OCI-LY7 (cell line): ENCODE data around the gene OVCH2. TPM values are rescaled to one million over a fixed set of nuclear protein-coding genes. Genes with fewer than 3 reads are reported as not detected.

Experiments
- BruUV-seq: library from RNA; stranded (reverse); fragments of 400-500 nt; replicated peaks from 2 replicates; lab custom pipeline; 2021; lab: Mats Ljungman, UMichigan
- CTCF ChIA-PET: fragments of 300-600 bp; sonication (Branson Sonifier 250); formaldehyde crosslinking; loops from one replicate; lab custom pipeline; 2022; ENCODE audit warnings: antibody characterized with exemption; ENCODE audit not compliant: unreplicated experiment; lab: Charles Lee
- POLR2A ChIA-PET: fragments of 300-600 bp; sonication (Branson Sonifier 250); formaldehyde crosslinking; loops from one replicate; lab custom pipeline; 2022; ENCODE audit warnings: antibody characterized with exemption; lab: Charles Lee
- DNase-seq: peaks from one replicate; pipeline ENCODE4 v3.0.0-alpha.2; 2015; ENCODE audit warnings: low spot score
- H2AFZ ChIP-seq: fragments of 200-600 bp; sonication (generic), shearing (Covaris generic); 2 replicates; pipeline ENCODE4 v1.6.1; 2014; ENCODE audit warnings: mild to moderate bottlenecking, antibody characterized with exemption, low read length, moderate library complexity
- H3K27ac ChIP-seq: fragments of 200-600 bp; sonication (generic); 2 replicates; pipeline ENCODE4 v1.5.1; 2014; ENCODE audit warnings: mixed run types, low read depth, mild to moderate bottlenecking, moderate library complexity, low read length, inconsistent platforms; ENCODE audit not compliant: poor library complexity, severe bottlenecking
- H3K36me3 ChIP-seq: fragments of 200-600 bp; sonication (generic); 2 replicates; pipeline ENCODE4 v1.6.1; 2014; ENCODE audit warnings: mild to moderate bottlenecking, antibody characterized with exemption, low read length, moderate library complexity, mixed read lengths; ENCODE audit not compliant: insufficient read depth
- H3K4me1 ChIP-seq: fragments of 200-600 bp; sonication (generic); 2 replicates; pipeline ENCODE4 v1.5.1; 2014; ENCODE audit warnings: mild to moderate bottlenecking, low read length; ENCODE audit not compliant: insufficient read depth, poor library complexity, severe bottlenecking
- H3K4me2 ChIP-seq: fragments of 200-600 bp; sonication (generic); 2 replicates; pipeline ENCODE4 v1.6.1; 2014; ENCODE audit warnings: mild to moderate bottlenecking, low read length
- H3K4me3 ChIP-seq: fragments of 200-600 bp; sonication (generic); 2 replicates; pipeline ENCODE4 v1.5.1; 2014; ENCODE audit warnings: mild to moderate bottlenecking, low read depth, low read length; ENCODE audit not compliant: poor library complexity, severe bottlenecking
- H3K79me2 ChIP-seq: fragments of 200-600 bp; sonication (generic); 2 replicates; pipeline ENCODE4 v1.6.1; 2016; ENCODE audit warnings: low read depth, mild to moderate bottlenecking, low read length, moderate library complexity, mixed read lengths; ENCODE audit not compliant: insufficient read depth
- H3K9me2 ChIP-seq: fragments of 200-600 bp; sonication (generic); 2 replicates; pipeline ENCODE4 v1.6.1; 2016; ENCODE audit warnings: mild to moderate bottlenecking, low read length, mixed read lengths; ENCODE audit not compliant: insufficient read depth
- H3K9me3 ChIP-seq: fragments of 200-600 bp; sonication (generic); 2 replicates; pipeline ENCODE4 v1.6.1; 2014; ENCODE audit warnings: mild to moderate bottlenecking, mixed run types, low read length, mixed read lengths
- H4K20me1 ChIP-seq: fragments of 200-600 bp; sonication (generic); 2 replicates; pipeline ENCODE4 v1.6.1; 2014; ENCODE audit warnings: mild to moderate bottlenecking, antibody characterized with exemption, low read length, moderate library complexity, mixed read lengths; ENCODE audit not compliant: insufficient read depth
- CTCF ChIP-seq: fragments of 200-600 bp; sonication (generic); conservative IDR thresholded peaks from 2 replicates; pipeline ENCODE4 v1.5.1; 2014; ENCODE audit warnings: mild to moderate bottlenecking, antibody characterized with exemption, low read length, moderate library complexity, mixed read lengths
- EZH2phosphoT487 ChIP-seq: fragments of 200-600 bp; sonication (generic); IDR thresholded peaks from 2 replicates; pipeline ENCODE4 v1.6.1; 2018; ENCODE audit warnings: low read depth, borderline replicate concordance, mild to moderate bottlenecking, mixed run types, antibody characterized with exemption, low read length, moderate library complexity, mixed read lengths
- intact Hi-C: fragments of 100-400 bp; cut with micrococcal nuclease; formaldehyde crosslinking; loops from one replicate; pipeline ENCODE4 v1.10.0; 2022; ENCODE audit not compliant: unreplicated experiment
- total RNA-seq, 2 experiments: library from RNA; depleted of rRNA in 1 of 2; stranded (reverse); fragments of >200 nt in 1 of 2; shearing (Covaris generic) in 1 of 2; gene quantifications; 2 replicates each; pipeline ENCODE4 v1.2.3, GENCODE V29; 2014 to 2022

OVCH2 gene
- total RNA-seq, 2 experiments from 2014 or later, result not detected

GRCh38 chr11:7677796-7678201, 28.5 kb downstream of the OVCH2 start:
- ChIA-PET CTCF (no interaction called here), POLR2A (no interaction called here)
- intact Hi-C loops, result no loop called here
- Histone ChIP-seq H3K4me3 (no peak overlapping the region), H4K20me1 (no peaks in the 10 kb centered on the region), H2AFZ (no peak overlapping the region), H3K79me2 (no peaks in the 10 kb centered on the region), H3K4me1 (no peaks in the 10 kb centered on the region), H3K36me3 (no peaks in the 10 kb centered on the region), H3K4me2 (no peak overlapping the region), H3K9me2 (no peaks in the 10 kb centered on the region), H3K9me3 (no peaks in the 10 kb centered on the region), H3K27ac (no peak overlapping the region)
- no TSS peak for BruUV-seq
- no peak for TF ChIP-seq CTCF
- no peak for TF ChIP-seq EZH2phosphoT487
- DNase-seq, result no peak

GRCh38 chr11:7677071-7677470, 29.2 kb downstream of the OVCH2 start:
- no peak overlapping the region for H3K4me3 ChIP-seq
- no peak overlapping the region for H2AFZ ChIP-seq
- H3K9me2 ChIP-seq, result no peaks in the 10 kb centered on the region
- no peaks in the 10 kb centered on the region for H3K9me3 ChIP-seq
- CTCF ChIA-PET, result no interaction called here
- POLR2A ChIA-PET, result no interaction called here
- BruUV-seq, result no TSS peak
- intact Hi-C loops, result no loop called here
- H3K4me1 ChIP-seq, result no peaks in the 10 kb centered on the region
- H4K20me1 ChIP-seq, result no peaks in the 10 kb centered on the region
- H3K27ac ChIP-seq, result no peak overlapping the region
- DNase-seq, result no peak
- H3K4me2 ChIP-seq, result no peak overlapping the region
- TF ChIP-seq CTCF, result no peak
- H3K36me3 ChIP-seq, result no peaks in the 10 kb centered on the region
- H3K79me2 ChIP-seq, result no peaks in the 10 kb centered on the region

- H3K27ac ChIP-seq, result no peak overlapping the region
- ChIA-PET POLR2A (interaction anchor here (0.7 kb wide), 1 partner anchor 11 kb away, joined by 3 read pairs; no protein-coding TSS in a partner anchor), CTCF (no interaction called here)
- no peak overlapping the region for H3K4me2 ChIP-seq
- TF ChIP-seq EZH2phosphoT487 (no peak), CTCF (no peak)
- H3K9me3 ChIP-seq, result no peaks in the 10 kb centered on the region
- H3K9me2 ChIP-seq, result no peaks in the 10 kb centered on the region
- H3K4me1 ChIP-seq, result no peaks in the 10 kb centered on the region
- no peaks in the 10 kb centered on the region for H3K36me3 ChIP-seq
- no peak for DNase-seq
- intact Hi-C loops, result no loop called here
- no TSS peak for BruUV-seq
- no peak overlapping the region for H2AFZ ChIP-seq
- no peak overlapping the region for H3K4me3 ChIP-seq
- no peaks in the 10 kb centered on the region for H4K20me1 ChIP-seq
- no peaks in the 10 kb centered on the region for H3K79me2 ChIP-seq
Observed at GRCh38 chr11:7675631-7676030, 30.6 kb downstream of the OVCH2 start.
